Testis (tissue), 3 donors: ENCODE measurements around the gene ZNF37A. TPM values are rescaled to one million over a fixed set of nuclear protein-coding genes. Genes with fewer than 3 reads are reported as not detected.
A peak's percentile ranks its signal among the peaks of the same experiment; 100 is the strongest.
"Not testable (repeated sequence)": the region's sequence is repeated elsewhere in the genome, so short reads cannot be mapped to it uniquely, and the experiment has no call there.

ENCODE experiments used
- DNase-seq: peaks from one replicate; pipeline ENCODE4 v3.0.0-alpha.2; 2019
- H3K27ac ChIP-seq, 2 donors: fragments of 200-600 bp; sonication (generic); one replicate each; pipeline ENCODE4 v1.5.1; 2019
- H3K27me3 ChIP-seq: fragments of 200-600 bp; sonication (generic); one replicate; pipeline ENCODE4 v1.5.1; 2019
- H3K36me3 ChIP-seq: fragments of 200-600 bp; sonication (generic); one replicate; pipeline ENCODE4 v1.5.1; 2017; ENCODE audit warnings: low read depth; ENCODE audit errors: missing control alignments
- H3K4me1 ChIP-seq: fragments of 200-600 bp; sonication (generic); one replicate; pipeline ENCODE4 v1.5.1; 2019
- H3K4me3 ChIP-seq, 2 donors: fragments of 200-600 bp; sonication (generic); one replicate each; pipeline ENCODE4 v1.5.1; 2017 to 2019
- H3K9me3 ChIP-seq: fragments of 200-600 bp; sonication (generic); one replicate; pipeline ENCODE4 v1.5.1; 2017
- POLR2A ChIP-seq: fragments of 450-650 bp; IDR thresholded peaks from one replicate; pipeline ENCODE4 v1.6.1; 2017; ENCODE audit warnings: antibody characterized with exemption, mild to moderate bottlenecking, moderate library complexity
- WGBS, 2 donors: methylation state at CpG; one replicate each; pipeline ENCODE4 v1.1.5; 2018; 5-methylcytosine and 5-hydroxymethylcytosine counted together
- intact Hi-C: fragments of 100-400 bp; cut with DNase I; formaldehyde crosslinking; loops from one replicate; pipeline ENCODE4 v1.15.1; 2023; ENCODE audit warnings: low total_unique reads
- polyA plus RNA-seq: library from polyadenylated mRNA; stranded (reverse); fragments of 350-450 nt; fragmentation: Illumina TruSeq; extraction: RNeasy Lipid Tissue Mini Kit (QIAGEN cat#74804); gene quantifications from one replicate; pipeline ENCODE4 v1.2.3, GENCODE V29; 2014; ENCODE audit warnings: low read depth, low replicate concordance; ENCODE audit not compliant: insufficient read depth
- total RNA-seq, 2 donors: library from RNA; depleted of rRNA; stranded (reverse); fragments of >200 nt; gene quantifications; one replicate each; pipeline ENCODE4 v1.2.3, GENCODE V29; 2016
- TF ChIP-seq, protein P1 (sequence below), 3 experiments: fragments of 450-650 bp in 2 of 3; fragments of 200-600 bp in 1 of 3; sonication (generic) in 1 of 3; IDR thresholded peaks; one replicate each; pipeline ENCODE4 v1.5.1; 2016 to 2019; ENCODE audit warnings: antibody characterized with exemption in 3 of 3, mild to moderate bottlenecking in 2 of 3, moderate library complexity in 1 of 3

Gene ZNF37A
- total and polyA plus RNA-seq, 3 donors from 2014 or later = 3.3 to 15.3 (median 13.7) TPM

- intact Hi-C loops = no loop called here
- H3K27ac ChIP-seq = no peak overlapping the region
- 89 to 93% methylated on average over 8 of the region's 8 CpGs for WGBS, 2 donors
- H3K36me3 ChIP-seq = no peaks in the 10 kb centered on the region
- H3K9me3 ChIP-seq = no peaks in the 10 kb centered on the region
- H3K4me1 ChIP-seq = no peaks in the 10 kb centered on the region
- no peak for DNase-seq
- no peak overlapping the region for H3K4me3 ChIP-seq
- TF ChIP-seq, protein P1, sequence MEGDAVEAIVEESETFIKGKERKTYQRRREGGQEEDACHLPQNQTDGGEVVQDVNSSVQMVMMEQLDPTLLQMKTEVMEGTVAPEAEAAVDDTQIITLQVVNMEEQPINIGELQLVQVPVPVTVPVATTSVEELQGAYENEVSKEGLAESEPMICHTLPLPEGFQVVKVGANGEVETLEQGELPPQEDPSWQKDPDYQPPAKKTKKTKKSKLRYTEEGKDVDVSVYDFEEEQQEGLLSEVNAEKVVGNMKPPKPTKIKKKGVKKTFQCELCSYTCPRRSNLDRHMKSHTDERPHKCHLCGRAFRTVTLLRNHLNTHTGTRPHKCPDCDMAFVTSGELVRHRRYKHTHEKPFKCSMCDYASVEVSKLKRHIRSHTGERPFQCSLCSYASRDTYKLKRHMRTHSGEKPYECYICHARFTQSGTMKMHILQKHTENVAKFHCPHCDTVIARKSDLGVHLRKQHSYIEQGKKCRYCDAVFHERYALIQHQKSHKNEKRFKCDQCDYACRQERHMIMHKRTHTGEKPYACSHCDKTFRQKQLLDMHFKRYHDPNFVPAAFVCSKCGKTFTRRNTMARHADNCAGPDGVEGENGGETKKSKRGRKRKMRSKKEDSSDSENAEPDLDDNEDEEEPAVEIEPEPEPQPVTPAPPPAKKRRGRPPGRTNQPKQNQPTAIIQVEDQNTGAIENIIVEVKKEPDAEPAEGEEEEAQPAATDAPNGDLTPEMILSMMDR (IDR thresholded peaks at IDR 0.05) = no peak
- TF ChIP-seq POLR2A = no peak
- no peaks in the 10 kb centered on the region for H3K27me3 ChIP-seq
Measured at GRCh38 chr10:38070501-38070900, 23.6 kb upstream of the ZNF37A start.

DNA sequence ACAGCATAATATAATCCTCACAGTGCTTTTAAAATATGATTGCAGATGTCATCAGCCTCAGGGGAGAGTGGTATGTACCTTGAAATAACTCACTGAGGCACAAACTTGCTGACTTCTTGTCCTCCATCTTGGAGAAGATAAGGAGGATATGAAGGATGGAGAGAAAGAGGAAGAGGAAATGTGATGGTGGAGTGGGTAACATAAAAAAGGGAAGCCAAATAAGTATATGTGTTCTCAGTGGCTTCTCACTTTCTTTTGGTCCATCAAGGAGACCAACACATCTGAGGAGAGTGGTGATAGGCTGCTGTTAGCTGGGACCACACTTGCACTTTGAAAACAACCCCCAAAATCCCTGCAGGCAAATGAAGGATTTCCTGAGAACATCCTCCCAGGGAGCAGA lies 21.6 kb upstream of the ZNF37A start:
- intact Hi-C loops = no loop called here
- Histone ChIP-seq H3K27me3 (no peaks in the 10 kb centered on the region), H3K36me3 (no peaks in the 10 kb centered on the region), H3K4me1 (no peaks in the 10 kb centered on the region), H3K4me3 (no peak overlapping the region), H3K27ac (no peak overlapping the region), H3K9me3 (no peaks in the 10 kb centered on the region)
- TF ChIP-seq, protein P1 (IDR thresholded peaks at IDR 0.05) = no peak
- TF ChIP-seq POLR2A = no peak
- no peak for DNase-seq

DNA sequence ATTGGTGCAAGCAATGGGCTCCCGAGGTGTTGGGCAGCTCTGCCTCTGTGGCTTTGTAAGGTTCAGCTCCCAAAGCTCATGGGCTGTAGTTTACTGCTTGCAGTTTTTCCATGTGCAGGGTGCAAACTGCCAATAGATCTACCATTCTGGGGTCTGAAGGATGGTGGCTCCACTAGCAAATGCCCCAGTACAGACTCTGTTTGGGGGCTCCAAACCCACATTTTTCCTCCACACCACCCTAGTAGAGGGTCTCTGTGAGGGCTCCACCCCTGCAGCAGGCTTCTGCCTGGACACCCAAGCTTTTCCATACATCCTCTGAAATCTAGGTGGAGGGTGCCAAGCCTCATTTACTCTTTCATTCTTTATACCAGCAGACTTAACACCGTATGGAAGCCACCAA lies 17.4 kb upstream of the ZNF37A start:
- 74% methylated on average over 2 of the region's 2 CpGs for WGBS, 2 donors
- TF ChIP-seq, protein P1 (IDR thresholded peaks at IDR 0.05) = no peak
- TF ChIP-seq POLR2A = no peak

GRCh38 chr10:38093318-38093717 lies 819 bp upstream of the ZNF37A start:
- intact Hi-C loops, DNase-seq, H3K27me3 ChIP-seq, H3K27ac ChIP-seq, H3K4me1 ChIP-seq, H3K36me3 ChIP-seq, H3K9me3 ChIP-seq: not testable (repeated sequence)
- 67 to 81% methylated on average over 15 of the region's 15 CpGs for WGBS, 2 donors
- H3K4me3 ChIP-seq = peak overlapping the region in 1 of 2 donors; percentile 94

More for the DNA sequence above, 17.4 kb upstream of the ZNF37A start:
- H3K4me1 ChIP-seq = no peaks in the 10 kb centered on the region
- no peaks in the 10 kb centered on the region for H3K27me3 ChIP-seq
- DNase-seq = no peak
- no peak overlapping the region for H3K4me3 ChIP-seq
- H3K36me3 ChIP-seq = no peaks in the 10 kb centered on the region
- H3K27ac ChIP-seq = no peak overlapping the region
- H3K9me3 ChIP-seq = no peaks in the 10 kb centered on the region
- intact Hi-C loops = no loop called here

DNA sequence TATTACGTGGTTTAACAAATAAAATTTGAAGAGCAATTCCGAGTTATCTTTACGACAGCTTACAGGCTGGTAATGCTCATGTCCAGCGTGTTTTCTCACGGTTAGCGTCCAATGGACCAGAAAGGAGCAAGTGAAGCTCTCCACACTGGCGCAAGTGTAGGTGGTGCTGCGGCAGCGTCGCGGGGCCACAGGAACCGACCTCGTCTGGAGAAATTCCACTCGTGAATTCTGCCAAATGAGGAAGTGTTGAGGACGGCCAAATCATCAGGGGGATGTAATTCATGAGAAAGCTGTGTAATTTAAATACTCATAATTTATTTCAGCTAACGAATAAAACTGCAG lies 350 bp upstream of the ZNF37A start:
- no peak for DNase-seq
- Histone ChIP-seq H3K36me3 (no peaks in the 10 kb centered on the region), H3K27me3 (no peaks in the 10 kb centered on the region), H3K4me1 (peaks cover 6% of the 10 kb centered on the region), H3K27ac (peak overlapping the region in 1 of 2 donors; percentile 84), H3K4me3 (peak overlapping the region; percentile 84 to 94), H3K9me3 (no peaks in the 10 kb centered on the region)
- intact Hi-C loops = no loop called here
- no peak for TF ChIP-seq POLR2A
- TF ChIP-seq, protein P1 (IDR thresholded peaks at IDR 0.05) = no peak
- 10 to 11% methylated on average over 16 of the region's 16 CpGs for WGBS, 2 donors
